Measurements from ENCODE around the gene ST3GAL2.
A peak's percentile ranks its signal among the peaks of the same experiment; 100 is the strongest.

ST3GAL2 gene

DNA sequence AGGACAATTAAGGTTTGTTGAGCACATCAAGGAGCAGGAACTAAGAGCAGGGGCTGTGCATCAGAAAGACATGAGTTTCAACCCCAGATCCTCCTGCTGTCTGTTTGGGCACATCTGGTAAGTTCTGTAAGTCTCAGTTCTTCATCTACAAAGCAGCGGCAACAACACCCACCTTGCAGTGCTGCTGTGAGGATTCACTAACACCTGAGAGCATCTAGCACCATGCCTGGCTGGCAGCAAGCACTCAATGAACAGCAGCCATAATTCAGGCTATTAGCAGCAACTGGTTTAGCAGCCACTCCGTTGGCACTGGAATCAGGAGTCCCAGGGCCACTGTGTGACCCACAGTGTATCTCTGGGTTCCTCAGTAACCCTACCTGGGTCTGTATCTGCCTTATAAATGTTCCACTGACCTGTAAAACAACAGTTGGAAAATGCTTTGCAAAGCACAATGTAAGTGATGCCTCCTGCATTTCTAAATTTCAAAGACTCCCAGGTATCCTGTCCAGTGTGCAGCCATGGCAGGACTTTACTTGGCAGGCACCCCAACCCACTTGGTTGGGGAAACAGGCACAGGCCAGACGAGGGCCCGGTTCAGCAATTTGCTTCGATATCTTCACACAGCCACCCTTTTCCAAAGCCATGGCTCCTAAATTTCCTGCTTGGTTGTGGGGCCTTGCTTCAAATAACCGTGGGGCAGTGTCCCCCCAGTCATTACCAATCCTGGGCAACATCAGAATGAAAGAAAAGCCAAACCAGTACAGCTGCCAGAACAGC lies 4.2 kb downstream of the ST3GAL2 start:
- Mint-ChIP-seq H3K4me3 (peak overlapping the region; percentile 25), H3K27me3 (ENCODE audit: low read depth, poor library complexity) (no peaks in the 10 kb centered on the region), H3K4me1 (peaks cover 86% of the 10 kb centered on the region), H3K9me3 (no peaks in the 10 kb centered on the region), H3K36me3 (ENCODE audit: low read depth) (peaks cover 13% of the 10 kb centered on the region), H3K27ac (no peak overlapping the region)
- DNase-seq: no peak
- TF ChIP-seq, protein P1, sequence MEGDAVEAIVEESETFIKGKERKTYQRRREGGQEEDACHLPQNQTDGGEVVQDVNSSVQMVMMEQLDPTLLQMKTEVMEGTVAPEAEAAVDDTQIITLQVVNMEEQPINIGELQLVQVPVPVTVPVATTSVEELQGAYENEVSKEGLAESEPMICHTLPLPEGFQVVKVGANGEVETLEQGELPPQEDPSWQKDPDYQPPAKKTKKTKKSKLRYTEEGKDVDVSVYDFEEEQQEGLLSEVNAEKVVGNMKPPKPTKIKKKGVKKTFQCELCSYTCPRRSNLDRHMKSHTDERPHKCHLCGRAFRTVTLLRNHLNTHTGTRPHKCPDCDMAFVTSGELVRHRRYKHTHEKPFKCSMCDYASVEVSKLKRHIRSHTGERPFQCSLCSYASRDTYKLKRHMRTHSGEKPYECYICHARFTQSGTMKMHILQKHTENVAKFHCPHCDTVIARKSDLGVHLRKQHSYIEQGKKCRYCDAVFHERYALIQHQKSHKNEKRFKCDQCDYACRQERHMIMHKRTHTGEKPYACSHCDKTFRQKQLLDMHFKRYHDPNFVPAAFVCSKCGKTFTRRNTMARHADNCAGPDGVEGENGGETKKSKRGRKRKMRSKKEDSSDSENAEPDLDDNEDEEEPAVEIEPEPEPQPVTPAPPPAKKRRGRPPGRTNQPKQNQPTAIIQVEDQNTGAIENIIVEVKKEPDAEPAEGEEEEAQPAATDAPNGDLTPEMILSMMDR (IDR thresholded peaks at IDR 0.05): no peak

DNA sequence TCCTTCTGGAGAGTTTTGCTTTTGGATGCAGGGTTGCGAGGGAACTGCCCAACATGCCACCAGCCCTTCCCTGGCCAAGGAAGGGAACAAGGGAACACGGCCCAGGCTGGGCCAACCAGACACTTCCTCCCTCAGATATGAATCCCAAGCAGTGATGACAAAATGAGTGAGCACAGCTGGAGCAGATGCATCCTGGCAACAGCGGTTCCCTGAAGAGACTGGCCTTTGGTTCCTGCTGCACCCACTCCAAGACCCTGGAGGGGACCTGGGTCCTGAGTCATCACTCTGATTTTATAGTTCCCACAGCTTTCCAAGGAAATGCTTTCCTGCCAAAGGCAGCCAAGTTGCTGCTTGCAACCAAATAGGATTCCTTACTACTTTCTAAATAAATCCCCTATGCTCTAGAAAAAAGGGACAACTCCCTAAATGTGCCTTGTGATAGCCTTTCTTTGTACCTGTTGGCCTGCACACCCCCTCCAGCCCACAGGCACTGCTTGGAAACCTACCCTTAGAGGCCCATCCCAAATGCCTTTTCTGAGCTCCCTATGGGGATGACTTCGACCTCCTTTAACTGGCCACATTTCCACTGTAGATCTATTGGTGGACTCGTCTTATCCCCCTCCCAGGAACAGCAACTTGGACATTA lies 5.3 kb downstream of the ST3GAL2 start:
- TF ChIP-seq, protein P1 (IDR thresholded peaks at IDR 0.05): no peak
- Mint-ChIP-seq H3K4me1 (peaks cover 89% of the 10 kb centered on the region), H3K9me3 (no peaks in the 10 kb centered on the region), H3K36me3 (ENCODE audit: low read depth) (peaks cover 13% of the 10 kb centered on the region), H3K4me3 (peak overlapping the region; percentile 49), H3K27me3 (ENCODE audit: low read depth, poor library complexity) (no peaks in the 10 kb centered on the region), H3K27ac (peak overlapping the region; percentile 78)
- DNase-seq: no peak

DNA sequence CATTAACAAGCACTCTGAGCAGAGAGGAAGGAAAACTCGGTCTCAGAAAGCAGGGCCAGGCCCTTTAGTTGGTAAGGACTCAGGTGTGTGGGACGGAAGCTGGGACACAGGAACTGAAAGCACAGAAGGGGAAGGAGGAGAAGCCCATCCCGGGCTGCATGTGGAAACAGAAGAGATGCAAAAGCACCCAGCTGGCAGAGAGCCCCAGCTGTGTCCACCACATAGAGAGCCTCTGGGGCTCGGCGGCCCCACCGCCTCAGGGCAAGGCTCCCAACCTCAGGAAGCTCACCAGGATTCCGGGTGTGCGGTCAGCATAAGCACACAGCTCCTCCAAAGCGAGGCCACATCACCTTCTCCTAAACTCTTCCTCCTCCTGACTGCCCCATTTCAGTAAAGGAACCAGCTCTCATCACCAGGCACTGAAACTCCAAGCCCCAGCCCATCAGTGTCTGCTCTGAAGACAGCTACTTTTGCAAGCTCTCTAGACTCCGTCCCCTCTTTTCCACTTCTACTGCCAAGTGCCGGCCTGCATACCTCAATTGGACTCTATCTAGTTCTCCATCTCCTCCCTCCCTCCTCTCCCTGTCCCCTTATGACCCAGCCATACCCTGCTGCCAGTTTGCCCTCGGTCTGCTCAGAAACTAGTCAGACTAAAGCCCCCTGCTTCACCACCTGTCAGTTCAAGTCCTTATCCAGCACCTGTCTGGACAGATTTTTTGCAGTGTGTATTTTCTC lies 6.0 kb downstream of the ST3GAL2 start:
- Mint-ChIP-seq H3K27me3 (ENCODE audit: low read depth, poor library complexity) (no peaks in the 10 kb centered on the region), H3K4me1 (peaks cover 91% of the 10 kb centered on the region), H3K9me3 (no peaks in the 10 kb centered on the region), H3K36me3 (ENCODE audit: low read depth) (peaks cover 13% of the 10 kb centered on the region), H3K4me3 (peak overlapping the region; percentile 54), H3K27ac (peak overlapping the region; percentile 84)
- TF ChIP-seq, protein P1 (IDR thresholded peaks at IDR 0.05): no peak
- DNase-seq: no peak

DNA sequence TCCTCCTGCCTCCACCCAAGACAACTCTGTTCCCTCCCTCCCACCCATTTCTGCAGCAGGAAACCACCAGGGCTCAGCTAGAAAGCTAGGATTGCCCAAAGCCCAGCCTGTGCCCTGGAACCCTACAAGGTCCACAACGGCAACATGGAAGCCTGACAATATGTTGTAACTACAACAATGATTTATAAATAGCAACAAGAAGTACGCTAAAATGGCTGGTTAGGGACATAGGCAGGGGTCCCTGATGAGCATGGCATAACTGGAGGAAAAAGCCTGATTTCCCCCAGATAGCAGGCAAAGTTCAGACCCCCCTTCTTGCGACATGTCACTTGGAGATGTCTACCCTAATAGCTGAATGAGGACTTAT lies 6.6 kb downstream of the ST3GAL2 start:
- H3K27ac Mint-ChIP-seq: peak overlapping the region; percentile 84
- H3K4me3 Mint-ChIP-seq: no peak overlapping the region
- H3K36me3 Mint-ChIP-seq (ENCODE audit: low read depth): peaks cover 18% of the 10 kb centered on the region
- H3K4me1 Mint-ChIP-seq: peaks cover 91% of the 10 kb centered on the region
- TF ChIP-seq, protein P1 (IDR thresholded peaks at IDR 0.05): no peak
- H3K27me3 Mint-ChIP-seq (ENCODE audit: low read depth, poor library complexity): no peaks in the 10 kb centered on the region
- no peak for DNase-seq
- no peaks in the 10 kb centered on the region for H3K9me3 Mint-ChIP-seq

DNA sequence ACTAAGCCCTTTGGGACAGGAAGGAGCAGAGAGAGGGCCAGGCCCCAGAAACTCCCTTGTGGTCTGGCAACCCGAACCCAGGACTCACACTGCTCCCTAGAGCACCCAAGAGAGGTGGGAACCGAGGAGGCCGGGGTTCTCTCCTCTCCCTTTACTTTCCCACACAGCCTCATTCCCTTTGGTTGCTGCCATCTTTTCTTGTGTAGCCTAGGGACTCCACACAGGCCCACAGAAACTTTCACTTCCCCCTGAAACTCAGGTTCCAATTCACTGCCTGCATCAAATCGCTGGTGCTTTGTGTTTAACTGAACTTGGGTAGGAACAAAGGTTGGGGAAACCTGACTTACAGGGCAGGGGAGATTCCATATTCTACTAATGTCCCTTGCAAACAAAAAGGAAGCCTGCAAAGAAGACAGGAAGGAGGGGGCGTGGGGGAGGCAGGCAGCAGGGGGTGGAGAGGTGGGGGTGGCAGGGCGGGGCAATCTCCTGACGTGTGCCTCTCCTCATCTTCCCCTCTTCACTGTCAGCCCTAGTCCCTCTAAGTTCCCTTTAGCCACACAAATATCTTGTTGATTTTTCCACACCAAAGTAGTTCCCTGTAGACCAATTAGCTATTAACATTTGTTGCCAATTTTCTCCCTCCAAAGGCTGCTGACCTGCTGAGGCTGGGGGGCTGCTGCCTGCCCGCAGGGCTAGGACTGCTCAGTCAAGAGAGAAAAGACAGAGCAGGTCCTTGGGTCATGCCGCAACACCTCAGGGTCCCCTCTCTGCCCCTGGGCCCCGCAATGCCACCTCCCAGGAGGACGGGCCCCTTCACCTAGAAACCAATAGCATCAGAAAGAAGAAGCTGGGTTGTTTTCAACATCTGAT lies 8.0 kb downstream of the ST3GAL2 start:
- Mint-ChIP-seq H3K9me3 (no peaks in the 10 kb centered on the region), H3K4me1 (peaks cover 84% of the 10 kb centered on the region), H3K36me3 (ENCODE audit: low read depth) (peaks cover 18% of the 10 kb centered on the region), H3K27ac (peak overlapping the region; percentile 99), H3K27me3 (ENCODE audit: low read depth, poor library complexity) (no peaks in the 10 kb centered on the region), H3K4me3 (peak overlapping the region; percentile 67)
- TF ChIP-seq, protein P1 (IDR thresholded peaks at IDR 0.05): no peak
- peak; percentile 29 for DNase-seq
